Thyroid gland (tissue), 4 donors: ENCODE measurements around the gene P2RY13. TPM values are rescaled to one million over a fixed set of nuclear protein-coding genes. Genes with fewer than 3 reads are reported as not detected.

Experiments
- DNase-seq, 2 donors: peaks; one replicate each; pipeline ENCODE4 v3.0.0-alpha.2; 2019
- H3K27ac ChIP-seq, 3 donors: fragments of 200-600 bp; sonication (generic); 1 replicate in 2 of 3; 2 replicates in 1 of 3; pipeline ENCODE4 v1.5.1; 2016 to 2019; ENCODE audit warnings: mild to moderate bottlenecking in 1 of 3, moderate library complexity in 1 of 3
- H3K27me3 ChIP-seq: fragments of 200-600 bp; sonication (generic); one replicate; pipeline ENCODE4 v1.5.1; 2019
- H3K36me3 ChIP-seq, 2 donors: fragments of 200-600 bp; sonication (generic); one replicate each; pipeline ENCODE4 v1.5.1; 2016 to 2019
- H3K4me1 ChIP-seq, 2 donors: fragments of 200-600 bp; sonication (generic); one replicate each; pipeline ENCODE4 v1.5.1; 2017 to 2019
- H3K4me3 ChIP-seq, 3 donors: fragments of 200-600 bp; sonication (generic); replicated peaks in 1 of 3; 1 replicate in 2 of 3; 2 replicates in 1 of 3; pipeline ENCODE4 v1.5.1; 2016; ENCODE audit warnings: mild to moderate bottlenecking in 1 of 3
- H3K9me3 ChIP-seq: fragments of 200-600 bp; sonication (generic); one replicate; pipeline ENCODE4 v1.5.1; 2017
- POLR2A ChIP-seq, 2 donors: fragments of 450-650 bp; IDR thresholded peaks; one replicate each; pipeline ENCODE4 v1.6.1; 2017; ENCODE audit warnings: antibody characterized with exemption in 2 of 2, mild to moderate bottlenecking in 2 of 2, moderate library complexity in 1 of 2
- WGBS, 2 donors: methylation state at CpG; one replicate each; pipeline ENCODE4 v1.1.5; 2017; 5-methylcytosine and 5-hydroxymethylcytosine counted together
- intact Hi-C: fragments of 100-400 bp; cut with DNase I; formaldehyde crosslinking; loops from one replicate; pipeline ENCODE4 v1.15.1; 2023
- total RNA-seq, 4 donors: library from RNA; depleted of rRNA; stranded (reverse); fragments of >200 nt; gene quantifications; one replicate each; pipeline ENCODE4 v1.2.3, GENCODE V29; 2016
- TF ChIP-seq, protein P1 (sequence below), 6 experiments: fragments of 200-600 bp in 3 of 6; fragments of 450-650 bp in 3 of 6; sonication (generic) in 3 of 6; IDR thresholded peaks; one replicate each; pipeline ENCODE4 v1.5.1; 2016 to 2019; ENCODE audit warnings: antibody characterized with exemption in 6 of 6, mild to moderate bottlenecking in 2 of 6, inconsistent platforms in 1 of 6, moderate library complexity in 1 of 6

Gene P2RY13
- total RNA-seq, 4 donors from 2014 or later = 0.63 to 1.8 (median 0.89) TPM

DNA sequence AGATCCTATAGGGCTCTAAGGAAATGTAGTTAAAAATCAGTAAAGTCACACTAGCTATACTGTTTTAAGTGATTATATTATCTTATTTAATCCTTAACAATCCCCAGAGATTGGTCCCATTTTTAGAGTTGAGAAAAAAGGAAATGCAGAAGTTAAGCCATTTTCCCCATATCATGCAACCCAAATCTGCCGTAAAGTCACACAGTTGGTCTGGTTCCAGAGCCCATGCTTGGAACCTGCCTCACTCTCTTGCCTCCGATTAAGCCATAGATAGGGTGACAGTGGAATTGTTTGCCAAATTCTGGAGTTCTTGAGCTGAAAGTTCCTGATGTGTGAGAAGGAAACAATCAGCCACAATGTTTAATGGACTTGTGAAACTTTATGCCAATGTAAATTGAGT lies 2.3 kb upstream of the P2RY13 start:
- intact Hi-C loops = no loop called here
- Histone ChIP-seq H3K4me3 (no peak overlapping the region), H3K4me1 (no peaks in the 10 kb centered on the region), H3K27me3 (no peaks in the 10 kb centered on the region), H3K36me3 (no peaks in the 10 kb centered on the region), H3K27ac (no peak overlapping the region), H3K9me3 (no peaks in the 10 kb centered on the region)
- DNase-seq = no peak
- no peak for TF ChIP-seq POLR2A (IDR thresholded peaks at IDR 0.05)
- TF ChIP-seq, protein P1, sequence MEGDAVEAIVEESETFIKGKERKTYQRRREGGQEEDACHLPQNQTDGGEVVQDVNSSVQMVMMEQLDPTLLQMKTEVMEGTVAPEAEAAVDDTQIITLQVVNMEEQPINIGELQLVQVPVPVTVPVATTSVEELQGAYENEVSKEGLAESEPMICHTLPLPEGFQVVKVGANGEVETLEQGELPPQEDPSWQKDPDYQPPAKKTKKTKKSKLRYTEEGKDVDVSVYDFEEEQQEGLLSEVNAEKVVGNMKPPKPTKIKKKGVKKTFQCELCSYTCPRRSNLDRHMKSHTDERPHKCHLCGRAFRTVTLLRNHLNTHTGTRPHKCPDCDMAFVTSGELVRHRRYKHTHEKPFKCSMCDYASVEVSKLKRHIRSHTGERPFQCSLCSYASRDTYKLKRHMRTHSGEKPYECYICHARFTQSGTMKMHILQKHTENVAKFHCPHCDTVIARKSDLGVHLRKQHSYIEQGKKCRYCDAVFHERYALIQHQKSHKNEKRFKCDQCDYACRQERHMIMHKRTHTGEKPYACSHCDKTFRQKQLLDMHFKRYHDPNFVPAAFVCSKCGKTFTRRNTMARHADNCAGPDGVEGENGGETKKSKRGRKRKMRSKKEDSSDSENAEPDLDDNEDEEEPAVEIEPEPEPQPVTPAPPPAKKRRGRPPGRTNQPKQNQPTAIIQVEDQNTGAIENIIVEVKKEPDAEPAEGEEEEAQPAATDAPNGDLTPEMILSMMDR (IDR thresholded peaks at IDR 0.05) = no peak
- WGBS, 2 donors = 79 to 88% methylated on average over 2 of the region's 2 CpGs

DNA sequence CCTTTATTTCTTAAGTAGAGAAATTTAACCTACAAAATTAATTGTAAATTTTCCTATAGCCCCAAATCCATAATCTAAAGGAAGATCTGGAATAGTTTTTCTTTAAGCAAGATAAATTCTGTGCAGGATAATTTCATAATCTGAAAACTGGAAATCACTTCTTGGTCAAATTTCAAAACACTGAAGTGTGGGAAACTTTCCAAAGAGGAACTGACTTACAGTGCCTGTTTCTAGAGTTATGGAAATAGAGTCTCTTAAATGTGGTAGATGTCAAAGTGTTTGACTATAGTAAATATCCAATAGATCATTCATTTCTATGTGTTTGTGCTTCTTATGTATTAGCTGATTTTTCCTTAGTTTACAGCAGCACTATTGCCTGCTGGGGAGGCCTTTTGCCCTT lies 1.6 kb upstream of the P2RY13 start:
- no peak for DNase-seq
- H3K4me1 ChIP-seq = no peaks in the 10 kb centered on the region
- H3K27me3 ChIP-seq = no peaks in the 10 kb centered on the region
- H3K9me3 ChIP-seq = no peaks in the 10 kb centered on the region
- no peak overlapping the region for H3K27ac ChIP-seq
- TF ChIP-seq, protein P1 (IDR thresholded peaks at IDR 0.05) = no peak
- no peak for TF ChIP-seq POLR2A (IDR thresholded peaks at IDR 0.05)
- intact Hi-C loops = no loop called here
- H3K4me3 ChIP-seq = no peak overlapping the region
- H3K36me3 ChIP-seq = no peaks in the 10 kb centered on the region

DNA sequence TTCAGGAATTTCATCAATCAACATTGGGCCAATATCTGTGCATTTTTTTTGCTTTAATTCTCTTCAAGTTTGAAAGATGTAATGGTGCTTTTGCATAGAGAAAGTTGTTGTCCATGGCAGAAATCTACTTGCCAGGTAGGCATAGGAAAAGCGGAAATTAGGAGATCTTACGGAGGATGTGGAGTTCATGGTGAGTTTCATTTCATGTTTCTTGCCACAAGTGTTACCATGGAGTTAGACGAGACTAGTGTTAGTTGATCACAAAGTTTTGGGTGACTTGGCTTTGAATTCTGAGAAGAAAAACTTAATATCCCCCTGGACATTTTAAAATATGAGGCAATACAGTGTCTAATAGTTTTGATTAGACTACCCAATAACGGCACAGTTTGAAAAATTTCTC lies 1.0 kb upstream of the P2RY13 start:
- no peak for DNase-seq
- WGBS, 2 donors = 67 to 80% methylated on average over 4 of the region's 4 CpGs
- H3K4me1 ChIP-seq = no peaks in the 10 kb centered on the region
- TF ChIP-seq, protein P1 (IDR thresholded peaks at IDR 0.05) = no peak
- no peak for TF ChIP-seq POLR2A (IDR thresholded peaks at IDR 0.05)
- no peaks in the 10 kb centered on the region for H3K36me3 ChIP-seq
- no peak overlapping the region for H3K27ac ChIP-seq
- no peaks in the 10 kb centered on the region for H3K27me3 ChIP-seq
- H3K9me3 ChIP-seq = no peaks in the 10 kb centered on the region
- intact Hi-C loops = no loop called here
- no peak overlapping the region for H3K4me3 ChIP-seq

DNA sequence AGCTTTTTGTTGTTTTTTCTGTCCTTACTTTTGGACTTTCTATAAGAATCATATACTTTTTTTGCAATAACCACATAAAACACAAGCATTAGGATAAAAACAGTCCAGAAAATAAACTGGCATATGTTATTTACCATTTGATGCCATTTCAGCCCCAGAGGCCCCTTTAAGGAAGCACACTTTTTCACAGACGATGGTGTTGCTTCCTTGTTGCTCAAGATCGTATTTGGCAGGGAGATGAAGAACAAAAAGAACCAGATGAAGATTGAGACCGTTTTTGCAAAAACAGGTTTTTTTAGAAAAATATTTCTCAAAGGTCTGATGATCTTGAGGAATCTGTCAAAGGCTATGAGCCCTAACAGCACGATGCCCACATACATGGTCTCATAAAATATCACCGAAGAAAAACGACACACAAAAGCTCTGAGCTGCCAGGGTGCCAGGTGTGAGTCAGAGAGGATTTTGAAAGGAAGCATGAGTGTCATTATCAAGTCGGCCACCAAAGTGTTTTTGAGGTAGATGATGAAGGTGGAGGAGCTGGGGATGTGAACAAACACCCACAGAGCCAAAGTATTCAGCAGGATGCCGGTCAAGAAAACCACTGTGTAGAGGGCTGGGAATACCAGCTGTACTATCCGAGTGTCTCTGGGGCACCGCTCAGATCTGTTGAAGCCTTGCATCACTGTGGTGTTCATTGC lies 902 bp downstream of the P2RY13 start:
- TF ChIP-seq, protein P1 (IDR thresholded peaks at IDR 0.05) = no peak
- no peak for TF ChIP-seq POLR2A (IDR thresholded peaks at IDR 0.05)
- DNase-seq = no peak
- Histone ChIP-seq H3K4me1 (no peaks in the 10 kb centered on the region), H3K4me3 (no peak overlapping the region), H3K27ac (no peak overlapping the region), H3K36me3 (no peaks in the 10 kb centered on the region), H3K27me3 (no peaks in the 10 kb centered on the region), H3K9me3 (no peaks in the 10 kb centered on the region)
- 46 to 62% methylated on average over 10 of the region's 10 CpGs for WGBS, 2 donors
- intact Hi-C loops = no loop called here

DNA sequence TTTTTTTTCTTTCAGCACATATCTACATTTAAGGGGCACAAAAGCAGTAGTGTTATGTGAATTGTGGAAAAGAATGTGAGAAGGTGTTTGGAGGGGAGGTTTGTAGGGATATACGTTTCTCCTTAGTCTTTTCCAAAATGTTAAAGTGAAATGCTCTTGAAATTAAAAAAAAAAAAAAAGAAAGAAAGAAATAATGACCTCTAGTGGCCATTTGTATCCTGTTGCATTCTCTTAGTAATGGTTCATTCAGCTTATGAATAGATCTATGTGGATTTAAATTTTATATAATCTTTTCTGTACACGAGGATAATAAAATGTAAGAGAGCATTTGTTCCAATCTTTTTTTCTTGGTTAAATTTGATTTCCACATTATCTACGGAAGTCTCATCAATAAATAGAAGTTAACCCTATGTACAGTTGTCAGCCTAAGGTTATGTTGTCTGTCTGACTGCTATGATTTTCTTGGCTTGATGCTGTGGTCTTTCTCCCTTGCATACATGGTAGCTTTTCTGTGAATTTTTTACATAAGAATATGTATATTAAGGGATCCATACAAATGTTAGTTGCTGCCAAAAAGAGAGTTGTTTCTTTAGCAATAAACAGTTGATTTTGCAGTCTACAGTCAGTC lies 1.7 kb downstream of the P2RY13 start:
- Histone ChIP-seq H3K36me3 (no peaks in the 10 kb centered on the region), H3K4me1 (no peaks in the 10 kb centered on the region), H3K9me3 (no peaks in the 10 kb centered on the region), H3K27me3 (no peaks in the 10 kb centered on the region), H3K4me3 (no peak overlapping the region), H3K27ac (no peak overlapping the region)
- TF ChIP-seq POLR2A (IDR thresholded peaks at IDR 0.05) = no peak
- TF ChIP-seq, protein P1 (IDR thresholded peaks at IDR 0.05) = peak in 4 of 6 experiments; percentile 31 to 63 (median 60)
- intact Hi-C loops = no loop called here
- DNase-seq = no peak
- WGBS, 2 donors = 15 to 22% methylated on average over 3 of the region's 3 CpGs
